GM21717 (cell line): ENCODE measurements around the gene TMEM98.
"Not testable (repeated sequence)": the region's sequence is repeated elsewhere in the genome, so short reads cannot be mapped to it uniquely, and the experiment has no call there.

Experiments
- ATAC-seq: cut with Tn5 transposase; IDR thresholded peaks from one replicate; pipeline ENCODE4 v1.9.1; 2021; ENCODE audit warnings: mild to moderate bottlenecking, moderate library complexity; ENCODE audit not compliant: unreplicated experiment

The TMEM98 gene

GRCh38 chr17:32914181-32914580 is 13.8 kb upstream of the TMEM98 start:
- no peak for ATAC-seq

DNA sequence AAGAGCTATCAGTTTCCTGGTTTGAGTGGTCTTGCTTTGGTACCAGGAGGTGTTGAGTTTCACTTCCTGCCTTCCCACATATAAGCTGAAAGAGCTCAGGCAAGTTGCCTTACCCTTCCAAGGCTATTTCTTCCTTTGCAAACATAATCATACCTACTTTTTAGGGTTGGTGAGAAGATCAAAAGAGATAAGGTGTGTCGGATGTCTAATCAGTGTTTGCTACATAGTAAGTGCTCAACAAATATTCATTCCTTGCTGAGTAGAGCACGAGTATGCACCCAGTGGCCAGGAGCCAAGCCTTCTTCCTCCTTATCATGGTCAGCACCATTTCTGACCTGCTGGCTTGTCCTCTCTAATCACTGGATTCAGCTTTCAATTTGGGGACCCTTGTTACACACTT is 12.7 kb upstream of the TMEM98 start:
- ATAC-seq, result no peak

- no peak for ATAC-seq
These were observed 11.8 kb upstream of the TMEM98 start for GRCh38 chr17:32916134-32916533.

DNA sequence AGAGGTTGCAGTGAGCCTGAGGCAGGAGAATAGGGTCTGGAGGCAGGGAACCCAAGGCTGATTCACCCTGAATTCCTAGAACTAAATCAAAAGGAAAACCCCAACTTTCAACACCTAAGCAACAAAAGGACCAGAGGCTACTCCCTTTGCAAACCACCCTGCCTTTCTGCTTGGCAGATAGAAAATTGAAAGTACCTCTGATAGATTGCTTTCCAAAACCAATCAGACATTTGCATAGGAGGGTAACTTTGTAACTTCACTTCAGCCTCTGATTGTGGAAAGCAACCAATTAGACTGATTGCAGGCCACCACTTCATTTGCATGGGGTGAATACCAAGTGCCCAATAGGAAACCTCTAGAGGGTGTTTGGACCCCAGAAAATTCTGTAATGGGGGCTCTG is 10.9 kb upstream of the TMEM98 start:
- no peak for ATAC-seq

- no peak for ATAC-seq
These were observed 10.1 kb upstream of the TMEM98 start for GRCh38 chr17:32917842-32918241.

DNA sequence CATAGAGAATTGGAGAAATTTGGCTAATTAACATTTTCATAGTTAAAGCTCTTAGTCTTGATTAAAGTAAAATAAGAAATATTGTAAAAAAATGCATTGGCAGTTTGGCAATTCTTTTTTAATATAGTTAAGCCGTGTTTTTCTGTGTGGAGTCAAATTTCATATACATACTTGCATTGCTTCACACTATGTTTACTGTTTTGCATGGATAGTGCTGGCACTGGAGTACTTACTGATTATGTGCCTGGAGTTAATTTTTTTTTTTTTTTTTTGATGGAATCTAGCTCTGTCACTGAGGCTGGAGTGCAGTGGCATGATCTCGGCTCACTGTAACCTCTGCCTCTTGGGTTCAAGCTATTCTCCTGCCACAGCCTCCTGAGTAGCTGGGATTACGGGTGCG is 8.1 kb upstream of the TMEM98 start:
- ATAC-seq, result not testable (repeated sequence)

DNA sequence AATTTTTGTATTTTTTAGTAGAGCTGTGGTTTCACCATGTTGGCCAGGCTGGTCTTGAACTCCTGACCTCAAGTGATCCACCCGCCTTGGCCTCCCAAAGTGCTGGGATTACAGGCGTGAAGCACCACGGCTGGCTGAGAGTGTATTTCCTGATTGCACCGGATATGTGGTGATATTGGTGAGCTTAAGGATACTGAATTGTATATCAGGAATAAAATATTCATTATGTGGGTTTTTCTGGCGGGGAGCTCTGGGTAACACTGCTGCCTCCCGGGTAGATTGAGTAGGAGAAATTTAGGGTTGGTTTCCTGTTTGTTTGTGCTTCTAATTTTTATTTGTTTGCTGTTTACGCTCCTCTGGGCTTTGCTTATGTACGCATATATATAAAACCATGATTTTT is 7.7 kb upstream of the TMEM98 start:
- ATAC-seq, result no peak

DNA sequence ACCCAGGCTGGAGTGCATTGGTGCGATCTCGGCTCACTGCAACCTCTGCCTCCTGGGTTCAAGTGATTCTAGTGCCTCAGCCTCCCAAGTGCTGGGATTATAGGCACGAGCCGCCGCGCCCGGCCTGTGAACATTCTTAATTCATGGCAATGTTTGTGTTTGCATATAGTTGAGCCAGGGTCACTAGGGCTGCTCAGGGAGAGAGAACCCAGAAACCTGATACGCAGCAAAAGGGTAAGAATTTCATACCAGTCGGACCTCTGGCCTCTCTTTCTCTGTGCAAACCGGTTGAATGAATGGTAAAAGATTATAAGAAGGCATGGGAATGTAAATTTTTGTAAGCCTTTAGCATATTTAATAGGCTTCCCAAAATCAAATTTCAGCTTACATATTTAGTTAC is 6.9 kb upstream of the TMEM98 start:
- no peak for ATAC-seq

GRCh38 chr17:32923905-32924304 is 4.0 kb upstream of the TMEM98 start:
- not testable (repeated sequence) for ATAC-seq

- ATAC-seq, result no peak
These were observed 1.8 kb upstream of the TMEM98 start for GRCh38 chr17:32926183-32926582.

GRCh38 chr17:32926789-32927188 is 1.2 kb upstream of the TMEM98 start:
- ATAC-seq, result not testable (repeated sequence)

- no peak for ATAC-seq
These were observed 691 bp upstream of the TMEM98 start for GRCh38 chr17:32927201-32927723.

GRCh38 chr17:32928586-32929535 is 908 bp downstream of the TMEM98 start:
- no peak for ATAC-seq

DNA sequence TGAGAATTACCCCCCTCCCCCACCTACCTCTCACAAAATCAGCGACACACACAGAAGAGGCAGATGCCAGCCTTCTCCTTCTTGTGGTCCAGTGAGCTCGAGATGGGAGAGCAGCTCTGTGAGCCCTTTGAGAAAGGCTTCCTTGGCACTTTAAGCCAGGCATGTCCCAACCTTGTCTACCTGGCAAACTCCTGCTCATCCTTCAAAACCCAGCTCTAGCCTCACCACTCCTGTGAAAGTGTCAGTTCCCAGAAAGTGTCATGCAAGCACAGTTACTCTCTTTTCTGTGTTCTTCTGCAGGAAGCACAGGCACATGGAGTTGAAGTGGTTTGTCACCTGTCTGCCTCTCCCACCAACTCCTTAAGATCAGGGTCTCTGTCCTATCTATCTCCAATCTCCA is 1.6 kb downstream of the TMEM98 start:
- no peak for ATAC-seq

DNA sequence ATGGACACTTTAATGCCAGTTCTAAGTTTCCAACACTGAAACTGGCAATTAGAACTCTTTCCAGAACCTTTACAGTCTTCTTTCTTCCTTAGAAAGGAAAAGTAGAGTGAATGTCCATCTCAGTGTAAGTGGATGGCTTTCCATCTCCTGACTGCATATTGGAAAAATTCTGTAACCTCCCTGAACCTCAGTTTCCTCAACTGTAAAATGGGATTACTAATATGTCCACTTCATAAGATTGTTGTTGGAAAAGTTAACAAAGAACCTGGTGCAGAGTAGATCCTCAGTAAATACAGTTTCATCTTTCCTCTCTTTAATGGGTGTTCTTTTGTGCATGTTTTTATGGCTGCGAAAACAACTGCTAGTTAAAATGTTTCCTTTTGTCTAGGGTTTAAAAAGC is 2.6 kb downstream of the TMEM98 start:
- ATAC-seq, result no peak

DNA sequence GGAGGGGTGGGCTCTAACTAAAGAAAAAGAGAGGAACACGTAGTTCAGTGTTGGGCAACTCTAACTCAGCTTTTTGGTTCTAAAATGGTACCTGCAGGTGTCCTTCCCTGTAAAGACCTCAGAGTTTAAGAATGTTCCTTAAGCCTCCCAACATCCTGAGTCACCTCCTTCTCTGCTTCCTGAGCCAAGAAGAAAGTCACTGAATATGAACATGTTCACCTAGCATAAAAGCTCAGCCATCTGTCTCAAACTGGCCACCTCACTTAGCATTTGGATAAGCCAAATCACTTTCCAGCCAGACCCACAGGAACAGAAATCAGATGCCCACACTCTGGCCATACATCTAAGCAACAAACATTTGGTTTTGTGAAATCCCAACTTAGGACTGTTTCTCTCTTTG is 3.7 kb downstream of the TMEM98 start:
- ATAC-seq, result no peak

- no peak for ATAC-seq
These were observed 5.9 kb downstream of the TMEM98 start for GRCh38 chr17:32933881-32934280.

DNA sequence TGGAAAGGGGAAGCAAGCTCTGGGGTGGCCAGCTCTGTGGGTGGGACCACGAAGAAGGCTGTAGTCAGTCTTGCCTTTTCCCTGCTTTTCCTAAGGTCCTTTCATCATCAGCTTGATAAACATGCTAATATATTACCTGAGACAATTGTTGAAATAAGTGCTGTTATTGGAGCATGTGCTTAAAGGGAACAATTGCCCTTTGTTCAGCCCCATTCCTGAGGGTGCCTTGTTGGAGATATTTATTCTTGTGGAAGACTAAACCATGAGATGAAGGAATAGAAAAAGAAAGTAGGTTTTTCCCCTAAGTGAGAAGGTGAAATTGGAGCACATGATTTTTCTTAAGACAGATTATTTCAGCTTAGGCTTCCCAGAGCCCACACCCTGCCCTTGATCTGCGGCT is 7.8 kb downstream of the TMEM98 start:
- ATAC-seq, result no peak

GRCh38 chr17:32936186-32936893 is 8.4 kb downstream of the TMEM98 start:
- ATAC-seq, result no peak

DNA sequence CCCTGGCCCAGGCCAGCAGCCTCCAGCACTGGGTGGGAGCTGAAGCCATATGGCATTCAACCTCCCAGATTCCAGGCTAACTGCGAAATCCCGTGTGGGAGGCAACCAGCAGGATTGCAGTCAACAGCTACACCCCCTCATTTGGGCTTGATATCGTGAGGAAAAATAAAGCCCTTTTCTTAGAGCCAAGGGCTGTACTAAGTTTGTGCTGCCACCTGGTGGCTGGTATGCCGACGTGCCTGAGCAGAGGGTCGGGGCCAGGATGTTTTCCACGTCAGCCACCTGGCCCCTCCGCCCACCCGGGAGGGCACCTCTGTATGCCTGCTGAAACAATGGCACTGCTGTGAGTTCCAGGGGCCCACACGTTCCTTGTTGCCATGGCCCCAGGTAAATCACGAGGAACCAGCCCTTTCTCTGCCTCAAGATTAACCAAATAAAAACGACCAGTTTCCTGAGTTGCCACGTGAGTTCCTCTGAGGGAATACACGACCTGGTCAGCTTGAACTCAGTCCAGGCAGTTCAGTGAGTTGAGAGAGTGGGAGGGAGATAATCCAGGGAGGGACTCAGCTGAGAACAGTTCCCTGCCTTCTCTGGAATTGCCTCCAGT is 9.0 kb downstream of the TMEM98 start:
- ATAC-seq, result no peak

DNA sequence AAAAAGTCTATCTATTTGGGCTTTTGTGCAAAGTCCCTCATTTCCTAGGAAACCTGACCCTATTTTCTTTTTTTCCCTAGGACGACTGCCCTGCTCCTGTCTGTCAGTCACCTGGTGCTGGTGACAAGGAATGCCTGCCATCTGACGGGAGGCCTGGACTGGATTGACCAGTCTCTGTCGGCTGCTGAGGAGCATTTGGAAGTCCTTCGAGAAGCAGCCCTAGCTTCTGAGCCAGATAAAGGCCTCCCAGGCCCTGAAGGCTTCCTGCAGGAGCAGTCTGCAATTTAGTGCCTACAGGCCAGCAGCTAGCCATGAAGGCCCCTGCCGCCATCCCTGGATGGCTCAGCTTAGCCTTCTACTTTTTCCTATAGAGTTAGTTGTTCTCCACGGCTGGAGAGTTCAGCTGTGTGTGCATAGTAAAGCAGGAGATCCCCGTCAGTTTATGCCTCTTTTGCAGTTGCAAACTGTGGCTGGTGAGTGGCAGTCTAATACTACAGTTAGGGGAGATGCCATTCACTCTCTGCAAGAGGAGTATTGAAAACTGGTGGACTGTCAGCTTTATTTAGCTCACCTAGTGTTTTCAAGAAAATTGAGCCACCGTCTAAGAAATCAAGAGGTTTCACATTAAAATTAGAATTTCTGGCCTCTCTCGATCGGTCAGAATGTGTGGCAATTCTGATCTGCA is 12.9 kb downstream of the TMEM98 start:
- no peak for ATAC-seq
